SKM-1 (cell line): ENCODE data around the gene UBAC2.

Experiments
- DNase-seq: peaks from one replicate; lab custom pipeline; 2025; ENCODE audit not compliant: unreplicated experiment; lab: John Stamatoyannopoulos, UW

UBAC2 gene

GRCh38 chr13:99307648-99308339, 107.1 kb downstream of the UBAC2 start:
- DNase-seq: no peak

- no peak for DNase-seq
These were observed 107.9 kb downstream of the UBAC2 start for GRCh38 chr13:99308471-99309087.

- no peak for DNase-seq
These were observed 109.9 kb downstream of the UBAC2 start for GRCh38 chr13:99310382-99311031.

GRCh38 chr13:99311137-99311536, 110.5 kb downstream of the UBAC2 start:
- DNase-seq: no peak

- no peak for DNase-seq
These were observed 111.3 kb downstream of the UBAC2 start for GRCh38 chr13:99311748-99312492.

GRCh38 chr13:99312493-99312883, 111.8 kb downstream of the UBAC2 start:
- DNase-seq: peak; percentile 63

GRCh38 chr13:99313501-99313900, 112.8 kb downstream of the UBAC2 start:
- DNase-seq: no peak

- DNase-seq: no peak
These were observed 113.3 kb downstream of the UBAC2 start for GRCh38 chr13:99313941-99314340.

GRCh38 chr13:99314640-99315176, 114.1 kb downstream of the UBAC2 start:
- DNase-seq: no peak

- DNase-seq: no peak
These were observed 114.5 kb downstream of the UBAC2 start for GRCh38 chr13:99315186-99315585.

GRCh38 chr13:99316224-99316623, 115.6 kb downstream of the UBAC2 start:
- no peak for DNase-seq

- DNase-seq: no peak
These were observed 116.1 kb downstream of the UBAC2 start for GRCh38 chr13:99316657-99317256.

GRCh38 chr13:99320693-99321481, 120.2 kb downstream of the UBAC2 start:
- DNase-seq: peak; percentile 66

GRCh38 chr13:99321709-99322108, 121.1 kb downstream of the UBAC2 start:
- DNase-seq: no peak

- DNase-seq: peak; percentile 36
These were observed 121.8 kb downstream of the UBAC2 start for GRCh38 chr13:99322297-99323103.

GRCh38 chr13:99323488-99323887, 122.8 kb downstream of the UBAC2 start:
- no peak for DNase-seq

GRCh38 chr13:99326012-99326411, 125.4 kb downstream of the UBAC2 start:
- DNase-seq: no peak

- DNase-seq: no peak
These were observed 126.5 kb downstream of the UBAC2 start for GRCh38 chr13:99327126-99327525.

GRCh38 chr13:99327761-99328160, 127.1 kb downstream of the UBAC2 start:
- DNase-seq: no peak
